Measurements from ENCODE around the gene ROCK1.
"Not testable (repeated sequence)": the region's sequence is repeated elsewhere in the genome, so short reads cannot be mapped to it uniquely, and the experiment has no call there.

The ROCK1 gene

GRCh38 chr18:21049306-21049705, 62.3 kb downstream of the ROCK1 start:
- Histone ChIP-seq H3K9ac (ENCODE audit: low read depth, low read length) (no peak overlapping the region), H3K27ac (ENCODE audit: low read length) (no peak overlapping the region), H3K27me3 (ENCODE audit: insufficient read depth, low read length) (no peaks in the 10 kb centered on the region), H3K9me3 (ENCODE audit: insufficient read depth, low read depth, low read length) (no peaks in the 10 kb centered on the region), H3K4me1 (ENCODE audit: insufficient read depth, low read length) (no peaks in the 10 kb centered on the region), H3K36me3 (ENCODE audit: insufficient read depth, low read depth, low read length) (no peaks in the 10 kb centered on the region), H3K4me3 (ENCODE audit: low read length) (no peak overlapping the region)

- H3K27ac ChIP-seq (ENCODE audit: low read length), result no peak overlapping the region
- H3K9me3 ChIP-seq (ENCODE audit: insufficient read depth, low read depth, low read length), result no peaks in the 10 kb centered on the region
- peaks cover 1% of the 10 kb centered on the region; the same call in 1 of the 2 replicates for H3K36me3 ChIP-seq (ENCODE audit: insufficient read depth, low read depth, low read length)
- H3K9ac ChIP-seq (ENCODE audit: low read depth, low read length), result no peak overlapping the region
- no peak overlapping the region for H3K4me3 ChIP-seq (ENCODE audit: low read length)
- no peaks in the 10 kb centered on the region for H3K27me3 ChIP-seq (ENCODE audit: insufficient read depth, low read length)
- H3K4me1 ChIP-seq (ENCODE audit: insufficient read depth, low read length), result no peaks in the 10 kb centered on the region
Observed at GRCh38 chr18:21047126-21047525, 64.5 kb downstream of the ROCK1 start.

- H3K9ac ChIP-seq (ENCODE audit: low read depth, low read length), result no peak overlapping the region
- H3K36me3 ChIP-seq (ENCODE audit: insufficient read depth, low read depth, low read length), result peaks cover 26% of the 10 kb centered on the region
- no peaks in the 10 kb centered on the region for H3K9me3 ChIP-seq (ENCODE audit: insufficient read depth, low read depth, low read length)
Observed at GRCh38 chr18:21040466-21040865, 71.1 kb downstream of the ROCK1 start.

GRCh38 chr18:21038201-21038600, 73.4 kb downstream of the ROCK1 start:
- Histone ChIP-seq H3K36me3 (ENCODE audit: insufficient read depth, low read depth, low read length) (peaks cover 32% of the 10 kb centered on the region), H3K4me3 (ENCODE audit: low read length) (no peak overlapping the region), H3K27ac (ENCODE audit: low read length) (no peak overlapping the region), H3K9ac (ENCODE audit: low read depth, low read length) (no peak overlapping the region), H3K27me3 (ENCODE audit: insufficient read depth, low read length) (no peaks in the 10 kb centered on the region), H3K9me3 (ENCODE audit: insufficient read depth, low read depth, low read length) (no peaks in the 10 kb centered on the region), H3K4me1 (ENCODE audit: insufficient read depth, low read length) (no peaks in the 10 kb centered on the region)

More at GRCh38 chr18:21040466-21040865, 71.1 kb downstream of the ROCK1 start:
- H3K27me3 ChIP-seq (ENCODE audit: insufficient read depth, low read length), result no peaks in the 10 kb centered on the region
- no peaks in the 10 kb centered on the region for H3K4me1 ChIP-seq (ENCODE audit: insufficient read depth, low read length)
- no peak overlapping the region for H3K27ac ChIP-seq (ENCODE audit: low read length)
- no peak overlapping the region for H3K4me3 ChIP-seq (ENCODE audit: low read length)

- H3K36me3 ChIP-seq (ENCODE audit: insufficient read depth, low read depth, low read length), result peaks cover 9% of the 10 kb centered on the region; the same call in 1 of the 2 replicates
- no peaks in the 10 kb centered on the region for H3K27me3 ChIP-seq (ENCODE audit: insufficient read depth, low read length)
- no peaks in the 10 kb centered on the region for H3K9me3 ChIP-seq (ENCODE audit: insufficient read depth, low read depth, low read length)
Observed at GRCh38 chr18:21031845-21032244, 79.8 kb downstream of the ROCK1 start.

GRCh38 chr18:21018257-21018656, 93.4 kb downstream of the ROCK1 start:
- H3K9ac ChIP-seq (ENCODE audit: low read depth, low read length); H3K27me3 ChIP-seq (ENCODE audit: insufficient read depth, low read length); H3K4me3 ChIP-seq (ENCODE audit: low read length); H3K4me1 ChIP-seq (ENCODE audit: insufficient read depth, low read length); H3K27ac ChIP-seq (ENCODE audit: low read length); H3K9me3 ChIP-seq (ENCODE audit: insufficient read depth, low read depth, low read length): not testable (repeated sequence)
- peaks cover 31% of the 10 kb centered on the region for H3K36me3 ChIP-seq (ENCODE audit: insufficient read depth, low read depth, low read length)

More at GRCh38 chr18:21031845-21032244, 79.8 kb downstream of the ROCK1 start:
- Histone ChIP-seq H3K4me3 (ENCODE audit: low read length) (no peak overlapping the region), H3K4me1 (ENCODE audit: insufficient read depth, low read length) (no peaks in the 10 kb centered on the region), H3K27ac (ENCODE audit: low read length) (no peak overlapping the region), H3K9ac (ENCODE audit: low read depth, low read length) (no peak overlapping the region)

GRCh38 chr18:21012308-21012707, 99.3 kb downstream of the ROCK1 start:
- peaks cover 57% of the 10 kb centered on the region for H3K36me3 ChIP-seq (ENCODE audit: insufficient read depth, low read depth, low read length)

GRCh38 chr18:21004726-21005125, 106.9 kb downstream of the ROCK1 start:
- H3K9ac ChIP-seq (ENCODE audit: low read depth, low read length), result no peak overlapping the region
- H3K4me1 ChIP-seq (ENCODE audit: insufficient read depth, low read length), result no peaks in the 10 kb centered on the region
- H3K9me3 ChIP-seq (ENCODE audit: insufficient read depth, low read depth, low read length), result no peaks in the 10 kb centered on the region
- H3K4me3 ChIP-seq (ENCODE audit: low read length), result no peak overlapping the region
- H3K27me3 ChIP-seq (ENCODE audit: insufficient read depth, low read length), result no peaks in the 10 kb centered on the region
- H3K27ac ChIP-seq (ENCODE audit: low read length), result no peak overlapping the region
- peaks cover 54% of the 10 kb centered on the region for H3K36me3 ChIP-seq (ENCODE audit: insufficient read depth, low read depth, low read length)

More at GRCh38 chr18:21012308-21012707, 99.3 kb downstream of the ROCK1 start:
- no peaks in the 10 kb centered on the region; the same call in 1 of the 2 replicates for H3K9me3 ChIP-seq (ENCODE audit: insufficient read depth, low read depth, low read length)
- no peak overlapping the region for H3K9ac ChIP-seq (ENCODE audit: low read depth, low read length)
- H3K27me3 ChIP-seq (ENCODE audit: insufficient read depth, low read length), result no peaks in the 10 kb centered on the region
- H3K27ac ChIP-seq (ENCODE audit: low read length), result no peak overlapping the region
- H3K4me1 ChIP-seq (ENCODE audit: insufficient read depth, low read length), result no peaks in the 10 kb centered on the region
- no peak overlapping the region for H3K4me3 ChIP-seq (ENCODE audit: low read length)

GRCh38 chr18:21000667-21001066, 110.9 kb downstream of the ROCK1 start:
- Histone ChIP-seq H3K9me3 (ENCODE audit: insufficient read depth, low read depth, low read length) (no peaks in the 10 kb centered on the region), H3K36me3 (ENCODE audit: insufficient read depth, low read depth, low read length) (peaks cover 27% of the 10 kb centered on the region; the same call in 1 of the 2 replicates), H3K27me3 (ENCODE audit: insufficient read depth, low read length) (no peaks in the 10 kb centered on the region), H3K4me3 (ENCODE audit: low read length) (no peak overlapping the region), H3K4me1 (ENCODE audit: insufficient read depth, low read length) (no peaks in the 10 kb centered on the region), H3K27ac (ENCODE audit: low read length) (no peak overlapping the region), H3K9ac (ENCODE audit: low read depth, low read length) (no peak overlapping the region)

- no peak overlapping the region for H3K4me3 ChIP-seq (ENCODE audit: low read length)
- H3K27ac ChIP-seq (ENCODE audit: low read length), result no peak overlapping the region
- H3K9me3 ChIP-seq (ENCODE audit: insufficient read depth, low read depth, low read length), result no peaks in the 10 kb centered on the region
- no peak overlapping the region for H3K9ac ChIP-seq (ENCODE audit: low read depth, low read length)
- no peaks in the 10 kb centered on the region for H3K4me1 ChIP-seq (ENCODE audit: insufficient read depth, low read length)
- no peaks in the 10 kb centered on the region for H3K27me3 ChIP-seq (ENCODE audit: insufficient read depth, low read length)
- H3K36me3 ChIP-seq (ENCODE audit: insufficient read depth, low read depth, low read length), result peaks cover 7% of the 10 kb centered on the region; the same call in 1 of the 2 replicates
Observed at GRCh38 chr18:20997371-20997770, 114.2 kb downstream of the ROCK1 start.

GRCh38 chr18:20996418-20996817, 115.2 kb downstream of the ROCK1 start:
- Histone ChIP-seq H3K4me1 (ENCODE audit: insufficient read depth, low read length) (no peaks in the 10 kb centered on the region), H3K27me3 (ENCODE audit: insufficient read depth, low read length) (no peaks in the 10 kb centered on the region), H3K4me3 (ENCODE audit: low read length) (no peak overlapping the region), H3K36me3 (ENCODE audit: insufficient read depth, low read depth, low read length) (peaks cover 7% of the 10 kb centered on the region; the same call in 1 of the 2 replicates), H3K9me3 (ENCODE audit: insufficient read depth, low read depth, low read length) (no peaks in the 10 kb centered on the region), H3K9ac (ENCODE audit: low read depth, low read length) (no peak overlapping the region), H3K27ac (ENCODE audit: low read length) (no peak overlapping the region)

GRCh38 chr18:20988726-20989125, 122.9 kb downstream of the ROCK1 start:
- Histone ChIP-seq H3K9me3 (ENCODE audit: insufficient read depth, low read depth, low read length) (no peaks in the 10 kb centered on the region), H3K27ac (ENCODE audit: low read length) (no peak overlapping the region), H3K27me3 (ENCODE audit: insufficient read depth, low read length) (no peaks in the 10 kb centered on the region), H3K36me3 (ENCODE audit: insufficient read depth, low read depth, low read length) (peaks cover 31% of the 10 kb centered on the region), H3K4me1 (ENCODE audit: insufficient read depth, low read length) (no peaks in the 10 kb centered on the region), H3K4me3 (ENCODE audit: low read length) (no peak overlapping the region), H3K9ac (ENCODE audit: low read depth, low read length) (no peak overlapping the region)

Measured in iPS-20b (cell line).